GM12878 (cell line): ENCODE results near the gene SLC30A7. TPM values are rescaled to one million over a fixed set of nuclear protein-coding genes. Genes with fewer than 3 reads are reported as not detected.

Experiments used
- ATAC-seq: fragments of 200-7000 bp; cut with Tn5 transposase; 3 replicates; pipeline ENCODE4 v1.9.1; 2020; ENCODE audit warnings: mild to moderate bottlenecking, moderate library complexity
- BruUV-seq: library from RNA; stranded (reverse); fragments of 400-500 nt; replicated peaks from 2 replicates; lab custom pipeline; 2021; lab: Mats Ljungman, UMichigan
- CTCF ChIA-PET: fragments of 300-600 bp; sonication (Branson Sonifier 250); formaldehyde crosslinking; extraction: SDS; loops from one replicate; lab custom pipeline; 2021; ENCODE audit warnings: inconsistent platforms; lab: Yijun Ruan, JAX
- POLR2A ChIA-PET: fragments of 350-600 bp; formaldehyde crosslinking; extraction: SDS; loops from one replicate; lab custom pipeline; 2021; ENCODE audit warnings: inconsistent platforms; lab: Charles Lee
- RAD21 ChIA-PET: fragments of 300-600 bp; sonication (Branson Sonifier 250); formaldehyde crosslinking; loops from one replicate; lab custom pipeline; 2023; ENCODE audit warnings: antibody characterized with exemption; ENCODE audit not compliant: unreplicated experiment; lab: Charles Lee
- SMC1A ChIA-PET: fragments of 300-600 bp; sonication (Branson Sonifier 250); formaldehyde crosslinking; loops from one replicate; lab custom pipeline; 2023; ENCODE audit not compliant: unreplicated experiment, uncharacterized antibody; lab: Charles Lee
- DNase-seq: peaks from one replicate; pipeline ENCODE4 v3.0.0-alpha.2; 2011; ENCODE audit warnings: low read depth, low spot score
- FAIRE-seq: peaks from 3 replicates; lab custom pipeline; 2011; peaks lifted over from hg19 to GRCh38; lab: Jason Lieb, UNC
- H2AFZ ChIP-seq: 2 replicates; pipeline ENCODE4 v1.6.0; 2011; ENCODE audit warnings: low read depth, low read length, control low read depth; ENCODE audit not compliant: control insufficient read depth
- H3K27ac ChIP-seq: 2 replicates; pipeline ENCODE4 v1.5.1; 2011; ENCODE audit warnings: control low read depth; ENCODE audit not compliant: control insufficient read depth, insufficient read depth
- H3K27me3 ChIP-seq, 2 experiments: replicated peaks in 1 of 2; 2 replicates each; pipeline versions ENCODE4 v1.6.0 to v1.6.1; 2011; ENCODE audit warnings: low read length in 1 of 2; ENCODE audit not compliant: control insufficient read depth in 2 of 2, insufficient read depth in 2 of 2
- H3K36me3 ChIP-seq, 2 experiments: 2 replicates each; pipeline ENCODE4 v1.5.1; 2011; ENCODE audit warnings: low read length in 1 of 2; ENCODE audit not compliant: control insufficient read depth in 2 of 2, insufficient read depth in 2 of 2
- H3K4me1 ChIP-seq: 2 replicates; pipeline ENCODE4 v1.6.1; 2011; ENCODE audit warnings: mild to moderate bottlenecking, low read length, moderate library complexity, mixed read lengths; ENCODE audit not compliant: control insufficient read depth, insufficient read depth
- H3K4me2 ChIP-seq: 2 replicates; pipeline ENCODE4 v1.6.0; 2011; ENCODE audit warnings: control low read depth; ENCODE audit not compliant: control insufficient read depth, insufficient read depth
- H3K4me3 ChIP-seq: fragments of 200-600 bp; sonication (generic); 2 replicates; pipeline ENCODE4 v1.5.1; 2016
- H3K79me2 ChIP-seq: 2 replicates; pipeline ENCODE4 v1.6.0; 2011; ENCODE audit warnings: low read length; ENCODE audit not compliant: control insufficient read depth, insufficient read depth
- H3K9ac ChIP-seq: 2 replicates; pipeline ENCODE4 v1.8.0; 2011; ENCODE audit warnings: low read length, control low read depth, mixed read lengths; ENCODE audit not compliant: control insufficient read depth, insufficient read depth
- H3K9me3 ChIP-seq: replicated peaks from 3 replicates; pipeline ENCODE4 v1.5.1; 2011; ENCODE audit warnings: mild to moderate bottlenecking, low read length; ENCODE audit not compliant: control insufficient read depth, insufficient read depth
- H4K20me1 ChIP-seq: 2 replicates; pipeline ENCODE4 v1.6.0; 2011; ENCODE audit not compliant: control insufficient read depth, insufficient read depth
- BCL11A ChIP-seq: IDR thresholded peaks from 2 replicates; pipeline ENCODE4 v1.6.1; 2011; ENCODE audit warnings: low read depth, low read length
- FOXK2 ChIP-seq: fragments of 450-650 bp; IDR thresholded peaks from 2 replicates; pipeline ENCODE4 v1.6.1; 2017; ENCODE audit warnings: mild to moderate bottlenecking, moderate library complexity
- NFYA ChIP-seq: IDR thresholded peaks from 2 replicates; pipeline ENCODE4 v1.6.1; 2011; ENCODE audit warnings: low read depth, mild to moderate bottlenecking, low read length, improper control_type of control experiment, borderline replicate concordance
- NRF1 ChIP-seq: conservative IDR thresholded peaks from 2 replicates; pipeline ENCODE4 v1.6.1; 2011; ENCODE audit warnings: mild to moderate bottlenecking, low read depth, low read length, improper control_type of control experiment
- PAX5 ChIP-seq: IDR thresholded peaks from 2 replicates; pipeline ENCODE4 v1.6.1; 2011; ENCODE audit warnings: low read depth, low read length, borderline replicate concordance
- PAX8 ChIP-seq: fragments of 450-650 bp; IDR thresholded peaks from 2 replicates; pipeline ENCODE4 v1.6.1; 2017; ENCODE audit warnings: mild to moderate bottlenecking, moderate library complexity
- POU2F2 ChIP-seq: IDR thresholded peaks from 3 replicates; pipeline ENCODE4 v1.6.1; 2011; ENCODE audit warnings: low read depth, mild to moderate bottlenecking, low read length, borderline replicate concordance
- RB1 ChIP-seq: fragments of 450-650 bp; formaldehyde crosslinking; IDR thresholded peaks from 2 replicates; pipeline ENCODE4 v1.6.1; 2017; ENCODE audit warnings: mild to moderate bottlenecking, borderline replicate concordance
- RUNX3 ChIP-seq: IDR thresholded peaks from 2 replicates; pipeline ENCODE4 v1.6.1; 2012; ENCODE audit warnings: low read length, inconsistent platforms
- SIX5 ChIP-seq: IDR thresholded peaks from 2 replicates; pipeline ENCODE4 v1.6.1; 2011; ENCODE audit warnings: mild to moderate bottlenecking, low read depth, low read length, moderate library complexity; ENCODE audit not compliant: severe bottlenecking
- WRNIP1 ChIP-seq: IDR thresholded peaks from 2 replicates; pipeline ENCODE4 v1.6.1; 2011; ENCODE audit warnings: low read depth, low read length, improper control_type of control experiment, borderline replicate concordance
- WGBS: methylation state at CpG from one replicate; pipeline ENCODE4 v1.1.6; 2016; ENCODE audit warnings: low lambda C conversion rate; ENCODE audit not compliant: insufficient replicate concordance, insufficient coverage; ENCODE audit errors: missing lambda C conversion rate; 5-methylcytosine and 5-hydroxymethylcytosine counted together
- in situ Hi-C: fragments of 300-500 bp; cut with MboI; formaldehyde crosslinking; loops from 9 replicates; pipeline ENCODE4 v1.14.3; 2018; ENCODE audit warnings: mixed read lengths
- intact Hi-C: fragments of 100-400 bp; cut with micrococcal nuclease; formaldehyde crosslinking; loops from one replicate; pipeline ENCODE4 v1.14.2; 2022; ENCODE audit not compliant: unreplicated experiment
- polyA plus RNA-seq, 11 experiments: library from polyadenylated mRNA; depleted of rRNA in 4 of 11; unstranded in 6 of 11; stranded (reverse) in 5 of 11; fragments of >200 nt; fragmentation: Nextera tagmentation in 4 of 11; fragmentation: Illumina TruSeq in 1 of 11; extraction: Ambion mirVana in 4 of 11; extraction: Trizol in 1 of 11; gene quantifications; 1 replicate in 1 of 11; 2 replicates in 10 of 11; pipeline versions ENCODE4 v1.2.1 to v1.2.3, GENCODE V29; 2011 to 2016; ENCODE audit warnings: inconsistent platforms in 2 of 11, missing spikeins in 2 of 11, low read depth in 1 of 11
- total RNA-seq, 4 experiments: library from RNA; depleted of rRNA in 3 of 4; stranded (reverse); fragments of >200 nt in 3 of 4; fragmentation: Illumina TruSeq in 1 of 4; extraction: Trizol in 1 of 4; gene quantifications; 2 replicates each; pipeline versions ENCODE4 v1.2.1 to v1.2.3, GENCODE V29; 2013 to 2021
- TF ChIP-seq, protein P1 (sequence below): fragments of 450-650 bp; IDR thresholded peaks from 2 replicates; pipeline ENCODE4 v1.6.1; 2014; ENCODE audit warnings: mild to moderate bottlenecking
- TF ChIP-seq, protein P2 (sequence below): IDR thresholded peaks from 2 replicates; pipeline ENCODE4 v1.6.1; 2011; ENCODE audit warnings: borderline replicate concordance, low read depth, mild to moderate bottlenecking, moderate library complexity, low read length; ENCODE audit not compliant: insufficient read depth, poor library complexity, severe bottlenecking
- TF ChIP-seq, protein P3 (sequence below): fragments of 450-650 bp; IDR thresholded peaks from 2 replicates; pipeline ENCODE4 v1.6.1; 2017; ENCODE audit warnings: mild to moderate bottlenecking, moderate library complexity
- TF ChIP-seq, protein P4 (sequence below): IDR thresholded peaks from 2 replicates; pipeline ENCODE4 v1.6.1; 2012; ENCODE audit warnings: low read depth, low read length, improper control_type of control experiment
- TF ChIP-seq, protein P5 (sequence below): fragments of 450-650 bp; IDR thresholded peaks from 2 replicates; pipeline ENCODE4 v1.6.1; 2017; ENCODE audit warnings: mild to moderate bottlenecking, low read depth, inconsistent platforms; ENCODE audit not compliant: poor library complexity, severe bottlenecking

Gene SLC30A7
- total and polyA plus RNA-seq, 10 of the 15 experiments (the other 5 are each of a cell fraction or from before 2014, with no cell fraction given): 4.4 to 23.3 (median 16.9) TPM

DNA sequence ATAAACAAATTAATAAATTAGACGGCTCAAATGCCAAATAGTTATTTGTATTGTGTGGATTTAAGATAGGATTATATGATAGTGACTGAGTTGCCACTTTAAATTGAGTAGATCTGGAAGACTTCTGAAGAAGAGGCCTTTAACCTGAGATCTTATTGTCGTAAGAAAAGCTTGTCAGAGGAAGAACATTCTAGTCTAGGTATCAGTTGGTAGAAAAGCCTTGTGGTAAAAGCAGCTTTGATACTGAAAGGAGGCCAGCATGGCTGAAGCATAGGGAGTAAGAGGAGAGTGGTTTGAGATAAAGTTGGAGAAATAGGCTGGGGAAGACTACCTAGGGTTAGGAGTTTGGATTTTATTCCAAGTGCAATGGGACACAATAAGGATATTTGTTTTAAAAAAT is 29.1 kb downstream of the SLC30A7 start:
- no peak for ATAC-seq
- Histone ChIP-seq H3K27me3 (no peaks in the 10 kb centered on the region), H3K4me1 (peaks cover 4% of the 10 kb centered on the region; the same call in 1 of the 2 replicates), H3K9me3 (no peaks in the 10 kb centered on the region), H3K4me3 (no peak overlapping the region), H3K27ac (no peak overlapping the region), H3K4me2 (no peak overlapping the region), H3K9ac (no peak overlapping the region), H2AFZ (no peak overlapping the region), H3K36me3 (peaks cover 0 to 19% of the 10 kb centered on the region in 2 experiments), H4K20me1 (no peaks in the 10 kb centered on the region), H3K79me2 (no peaks in the 10 kb centered on the region)
- no peak for FAIRE-seq
- ChIA-PET RAD21 (interaction anchor here (1.3 to 1.6 kb wide), 2 partner anchors 364 to 433 kb away, joined by 3 to 5 read pairs; no protein-coding TSS in a partner anchor), SMC1A (interaction anchor here (0.8 to 7.8 kb wide), 2 partner anchors 363 to 377 kb away, joined by 4 to 102 read pairs; no protein-coding TSS in a partner anchor), POLR2A (no interaction called here), CTCF (interaction anchor here (5.6 kb wide), 1 partner anchor 364 kb away, joined by 91 read pairs; no protein-coding TSS in a partner anchor)
- in situ Hi-C loops (loop anchor here (10.0 kb wide), 1 partner anchor 510 kb away; no protein-coding TSS in a partner anchor), intact Hi-C loops (no loop called here)
- DNase-seq: no peak
- 96% methylated on average over 2 of the region's 2 CpGs for WGBS
- no TSS peak for BruUV-seq
- TF ChIP-seq, protein P1, sequence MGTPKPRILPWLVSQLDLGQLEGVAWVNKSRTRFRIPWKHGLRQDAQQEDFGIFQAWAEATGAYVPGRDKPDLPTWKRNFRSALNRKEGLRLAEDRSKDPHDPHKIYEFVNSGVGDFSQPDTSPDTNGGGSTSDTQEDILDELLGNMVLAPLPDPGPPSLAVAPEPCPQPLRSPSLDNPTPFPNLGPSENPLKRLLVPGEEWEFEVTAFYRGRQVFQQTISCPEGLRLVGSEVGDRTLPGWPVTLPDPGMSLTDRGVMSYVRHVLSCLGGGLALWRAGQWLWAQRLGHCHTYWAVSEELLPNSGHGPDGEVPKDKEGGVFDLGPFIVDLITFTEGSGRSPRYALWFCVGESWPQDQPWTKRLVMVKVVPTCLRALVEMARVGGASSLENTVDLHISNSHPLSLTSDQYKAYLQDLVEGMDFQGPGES: no peak
- TF ChIP-seq RUNX3: no peak
- TF ChIP-seq, protein P2, sequence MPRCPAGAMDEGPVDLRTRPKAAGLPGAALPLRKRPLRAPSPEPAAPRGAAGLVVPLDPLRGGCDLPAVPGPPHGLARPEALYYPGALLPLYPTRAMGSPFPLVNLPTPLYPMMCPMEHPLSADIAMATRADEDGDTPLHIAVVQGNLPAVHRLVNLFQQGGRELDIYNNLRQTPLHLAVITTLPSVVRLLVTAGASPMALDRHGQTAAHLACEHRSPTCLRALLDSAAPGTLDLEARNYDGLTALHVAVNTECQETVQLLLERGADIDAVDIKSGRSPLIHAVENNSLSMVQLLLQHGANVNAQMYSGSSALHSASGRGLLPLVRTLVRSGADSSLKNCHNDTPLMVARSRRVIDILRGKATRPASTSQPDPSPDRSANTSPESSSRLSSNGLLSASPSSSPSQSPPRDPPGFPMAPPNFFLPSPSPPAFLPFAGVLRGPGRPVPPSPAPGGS: no peak
- TF ChIP-seq WRNIP1: no peak
- no peak for TF ChIP-seq NFYA
- TF ChIP-seq SIX5: no peak
- TF ChIP-seq, protein P3, sequence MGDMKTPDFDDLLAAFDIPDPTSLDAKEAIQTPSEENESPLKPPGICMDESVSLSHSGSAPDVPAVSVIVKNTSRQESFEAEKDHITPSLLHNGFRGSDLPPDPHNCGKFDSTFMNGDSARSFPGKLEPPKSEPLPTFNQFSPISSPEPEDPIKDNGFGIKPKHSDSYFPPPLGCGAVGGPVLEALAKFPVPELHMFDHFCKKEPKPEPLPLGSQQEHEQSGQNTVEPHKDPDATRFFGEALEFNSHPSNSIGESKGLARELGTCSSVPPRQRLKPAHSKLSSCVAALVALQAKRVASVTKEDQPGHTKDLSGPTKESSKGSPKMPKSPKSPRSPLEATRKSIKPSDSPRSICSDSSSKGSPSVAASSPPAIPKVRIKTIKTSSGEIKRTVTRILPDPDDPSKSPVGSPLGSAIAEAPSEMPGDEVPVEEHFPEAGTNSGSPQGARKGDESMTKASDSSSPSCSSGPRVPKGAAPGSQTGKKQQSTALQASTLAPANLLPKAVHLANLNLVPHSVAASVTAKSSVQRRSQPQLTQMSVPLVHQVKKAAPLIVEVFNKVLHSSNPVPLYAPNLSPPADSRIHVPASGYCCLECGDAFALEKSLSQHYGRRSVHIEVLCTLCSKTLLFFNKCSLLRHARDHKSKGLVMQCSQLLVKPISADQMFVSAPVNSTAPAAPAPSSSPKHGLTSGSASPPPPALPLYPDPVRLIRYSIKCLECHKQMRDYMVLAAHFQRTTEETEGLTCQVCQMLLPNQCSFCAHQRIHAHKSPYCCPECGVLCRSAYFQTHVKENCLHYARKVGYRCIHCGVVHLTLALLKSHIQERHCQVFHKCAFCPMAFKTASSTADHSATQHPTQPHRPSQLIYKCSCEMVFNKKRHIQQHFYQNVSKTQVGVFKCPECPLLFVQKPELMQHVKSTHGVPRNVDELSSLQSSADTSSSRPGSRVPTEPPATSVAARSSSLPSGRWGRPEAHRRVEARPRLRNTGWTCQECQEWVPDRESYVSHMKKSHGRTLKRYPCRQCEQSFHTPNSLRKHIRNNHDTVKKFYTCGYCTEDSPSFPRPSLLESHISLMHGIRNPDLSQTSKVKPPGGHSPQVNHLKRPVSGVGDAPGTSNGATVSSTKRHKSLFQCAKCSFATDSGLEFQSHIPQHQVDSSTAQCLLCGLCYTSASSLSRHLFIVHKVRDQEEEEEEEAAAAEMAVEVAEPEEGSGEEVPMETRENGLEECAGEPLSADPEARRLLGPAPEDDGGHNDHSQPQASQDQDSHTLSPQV: no peak
- no peak for TF ChIP-seq BCL11A
- no peak for TF ChIP-seq PAX5
- no peak for TF ChIP-seq RB1
- TF ChIP-seq, protein P4, sequence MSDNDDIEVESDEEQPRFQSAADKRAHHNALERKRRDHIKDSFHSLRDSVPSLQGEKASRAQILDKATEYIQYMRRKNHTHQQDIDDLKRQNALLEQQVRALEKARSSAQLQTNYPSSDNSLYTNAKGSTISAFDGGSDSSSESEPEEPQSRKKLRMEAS: no peak
- TF ChIP-seq POU2F2: no peak
- TF ChIP-seq, protein P5, sequence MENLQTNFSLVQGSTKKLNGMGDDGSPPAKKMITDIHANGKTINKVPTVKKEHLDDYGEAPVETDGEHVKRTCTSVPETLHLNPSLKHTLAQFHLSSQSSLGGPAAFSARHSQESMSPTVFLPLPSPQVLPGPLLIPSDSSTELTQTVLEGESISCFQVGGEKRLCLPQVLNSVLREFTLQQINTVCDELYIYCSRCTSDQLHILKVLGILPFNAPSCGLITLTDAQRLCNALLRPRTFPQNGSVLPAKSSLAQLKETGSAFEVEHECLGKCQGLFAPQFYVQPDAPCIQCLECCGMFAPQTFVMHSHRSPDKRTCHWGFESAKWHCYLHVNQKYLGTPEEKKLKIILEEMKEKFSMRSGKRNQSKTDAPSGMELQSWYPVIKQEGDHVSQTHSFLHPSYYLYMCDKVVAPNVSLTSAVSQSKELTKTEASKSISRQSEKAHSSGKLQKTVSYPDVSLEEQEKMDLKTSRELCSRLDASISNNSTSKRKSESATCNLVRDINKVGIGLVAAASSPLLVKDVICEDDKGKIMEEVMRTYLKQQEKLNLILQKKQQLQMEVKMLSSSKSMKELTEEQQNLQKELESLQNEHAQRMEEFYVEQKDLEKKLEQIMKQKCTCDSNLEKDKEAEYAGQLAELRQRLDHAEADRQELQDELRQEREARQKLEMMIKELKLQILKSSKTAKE: no peak
- TF ChIP-seq FOXK2: no peak
- no peak for TF ChIP-seq PAX8
- no peak for TF ChIP-seq NRF1
